HCEC 1CT (cell line): ENCODE results near the gene IGSF21.

Experiments used
- DNase-seq: peaks from one replicate; pipeline ENCODE4 v3.0.0-alpha.2; 2017

Gene IGSF21

GRCh38 chr1:18120638-18121037 is 13.0 kb downstream of the IGSF21 start:
- no peak for DNase-seq

DNA sequence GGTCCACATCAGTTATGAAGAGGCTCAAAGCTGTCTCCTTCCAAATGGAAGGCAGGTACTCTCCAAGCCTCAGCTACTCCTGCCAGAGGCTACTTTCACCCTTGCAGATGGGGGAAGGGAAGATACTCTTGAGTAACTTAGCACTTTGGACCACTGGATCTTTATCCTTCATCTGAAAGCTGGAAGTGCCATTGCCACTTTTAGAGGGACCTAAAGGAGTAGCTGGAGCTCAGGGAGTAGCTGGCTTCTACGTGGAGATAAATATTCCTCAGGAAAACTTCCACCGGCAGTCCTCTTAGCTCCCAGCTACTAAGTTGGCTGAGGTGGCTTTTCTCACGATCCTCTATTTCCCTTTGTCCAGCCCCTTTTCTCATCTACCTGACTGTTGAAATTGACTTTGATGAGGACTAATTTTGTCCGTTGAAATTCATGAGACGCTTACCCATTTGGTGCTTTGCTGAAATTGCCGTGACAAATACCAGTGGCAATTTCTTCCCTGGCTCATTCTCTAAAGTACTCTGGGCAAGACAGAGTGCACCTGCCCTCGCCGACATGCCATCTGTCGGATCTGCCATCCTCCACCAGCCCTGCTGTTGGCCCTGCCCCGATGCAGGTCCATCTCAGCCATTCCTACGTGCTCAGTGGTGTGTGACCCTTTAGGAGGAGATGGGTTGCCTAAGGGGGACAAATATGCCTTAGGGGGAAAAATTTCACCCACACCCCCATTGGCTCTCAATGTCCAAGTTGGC is 13.6 kb downstream of the IGSF21 start:
- no peak for DNase-seq

DNA sequence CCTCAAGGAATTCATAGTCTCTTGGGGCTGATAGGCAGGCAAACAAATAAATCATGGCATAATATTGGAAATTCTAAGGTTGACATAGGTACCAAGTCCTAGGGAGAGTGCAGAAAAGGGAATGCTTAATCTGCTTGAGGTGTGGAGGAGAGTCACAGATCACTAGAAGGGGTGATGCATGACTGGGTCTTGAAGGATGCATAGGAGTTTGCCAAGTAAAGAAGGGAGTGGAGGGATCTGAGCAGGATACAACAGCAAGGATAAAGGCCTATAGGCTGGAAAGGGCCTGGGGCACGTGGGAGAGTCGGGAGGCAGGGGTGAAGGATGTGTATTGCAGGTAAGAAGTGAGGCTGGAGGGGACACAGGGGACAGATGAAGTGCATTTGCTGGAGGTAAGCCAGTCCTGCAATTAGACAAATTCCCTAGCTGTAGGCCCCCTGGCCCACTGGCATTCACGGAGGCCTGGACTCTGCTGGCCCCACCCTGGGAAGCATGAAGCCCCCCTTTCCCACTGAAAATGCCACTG is 15.9 kb downstream of the IGSF21 start:
- no peak for DNase-seq

DNA sequence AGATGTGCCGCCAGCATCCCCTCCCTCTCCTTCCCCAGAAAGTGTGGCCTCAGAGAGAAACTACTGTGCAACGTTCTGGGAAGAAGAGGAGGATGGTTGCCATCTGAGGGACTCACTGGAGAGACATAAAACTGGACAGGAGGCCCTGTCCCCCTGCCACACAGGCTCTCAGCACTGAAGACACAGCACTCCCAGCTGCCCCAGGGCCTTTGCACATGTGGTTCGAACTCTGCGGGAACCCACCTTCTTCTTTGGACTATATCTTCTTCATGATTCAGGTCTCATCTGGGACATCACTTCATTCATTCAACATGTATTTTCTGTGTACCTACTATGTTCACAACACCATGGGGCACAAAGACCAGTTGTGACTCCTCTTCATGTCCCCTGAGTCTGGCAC is 17.4 kb downstream of the IGSF21 start:
- DNase-seq = no peak

DNA sequence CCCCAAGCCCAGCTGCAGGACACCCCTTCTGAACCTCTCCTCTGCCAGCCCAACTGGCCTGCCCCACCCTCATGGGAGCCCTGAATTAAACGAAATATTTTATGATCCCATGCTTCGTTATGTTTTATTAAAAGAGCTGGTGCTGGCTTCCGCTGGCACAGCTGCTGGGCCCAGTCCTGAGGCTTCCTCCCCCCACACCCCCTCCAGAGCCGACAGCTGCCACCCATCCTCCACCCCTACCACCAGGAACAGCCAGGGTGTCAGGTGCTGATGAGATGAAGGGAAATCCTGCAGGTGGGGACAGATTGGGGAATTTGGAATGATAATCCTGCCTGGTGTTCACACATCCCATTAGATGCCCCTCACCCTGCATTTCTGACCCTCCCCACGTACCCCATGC is 19.0 kb downstream of the IGSF21 start:
- DNase-seq = no peak

- no peak for DNase-seq
Observed at GRCh38 chr1:18128298-18128697, 20.7 kb downstream of the IGSF21 start.

DNA sequence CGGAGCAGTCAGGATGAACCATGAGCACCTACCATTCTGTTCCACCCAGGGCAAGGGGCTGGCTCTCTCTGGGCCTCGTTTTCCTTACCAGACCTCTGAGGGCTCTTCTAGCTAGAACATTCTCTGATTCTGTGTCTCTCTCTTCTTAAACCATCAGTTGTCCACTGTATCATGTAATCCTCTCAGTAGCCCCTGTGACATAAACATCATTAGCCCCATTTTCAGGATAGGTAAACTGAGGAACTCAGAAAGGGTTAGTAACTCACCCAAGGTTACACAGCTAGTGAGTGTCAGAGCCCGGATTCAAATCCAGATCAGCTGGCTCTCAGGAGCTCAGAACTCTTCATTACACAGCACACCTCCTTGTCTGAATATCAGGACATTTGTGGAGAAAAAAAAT is 22.8 kb downstream of the IGSF21 start:
- no peak for DNase-seq

- no peak for DNase-seq
Observed at GRCh38 chr1:18132022-18132710, 24.6 kb downstream of the IGSF21 start.

GRCh38 chr1:18132711-18133541 is 25.3 kb downstream of the IGSF21 start:
- no peak for DNase-seq

GRCh38 chr1:18134324-18135046 is 26.9 kb downstream of the IGSF21 start:
- DNase-seq = no peak

GRCh38 chr1:18137759-18138345 is 30.3 kb downstream of the IGSF21 start:
- DNase-seq = no peak

- no peak for DNase-seq
Observed at GRCh38 chr1:18139198-18139981, 31.8 kb downstream of the IGSF21 start.

GRCh38 chr1:18140411-18140810 is 32.8 kb downstream of the IGSF21 start:
- DNase-seq = no peak

DNA sequence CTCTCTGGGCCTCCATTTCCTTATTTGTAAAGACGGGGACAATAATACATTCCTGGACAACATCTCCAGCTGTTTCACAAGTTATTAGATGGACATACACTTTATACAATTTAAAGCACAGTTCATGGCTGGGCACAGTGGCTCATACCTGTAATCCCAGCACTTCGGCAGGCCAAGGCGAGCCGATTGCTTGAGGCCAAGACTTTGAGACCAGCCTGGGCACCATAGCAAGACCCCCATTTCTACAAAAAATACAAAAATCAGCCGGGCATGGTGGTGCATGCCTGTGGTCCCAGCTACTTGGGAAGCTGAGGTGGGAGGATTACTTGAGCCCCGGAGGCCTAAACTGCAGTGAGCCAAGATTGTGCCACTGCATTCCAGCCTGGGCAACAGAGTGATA is 34.1 kb downstream of the IGSF21 start:
- no peak for DNase-seq

DNA sequence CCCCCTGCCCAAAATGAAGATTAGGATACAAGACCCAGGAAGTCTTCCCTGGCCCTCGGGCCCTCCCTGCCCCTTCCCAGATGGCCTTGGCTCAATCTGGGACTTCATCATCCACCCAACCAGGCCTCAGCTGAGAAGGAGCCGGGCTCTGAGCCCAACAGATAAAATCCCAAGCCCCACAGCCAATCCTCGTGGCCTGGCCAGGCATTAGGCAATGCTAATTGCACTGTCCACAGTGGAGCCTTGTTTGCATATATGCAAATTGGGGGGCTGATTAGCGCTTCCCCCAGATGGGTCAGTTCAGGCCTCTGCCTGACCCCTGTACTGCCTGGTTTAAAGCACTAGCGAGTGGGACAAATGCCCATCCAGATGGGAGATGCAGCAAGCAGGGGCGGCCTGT is 34.9 kb downstream of the IGSF21 start:
- DNase-seq = no peak

DNA sequence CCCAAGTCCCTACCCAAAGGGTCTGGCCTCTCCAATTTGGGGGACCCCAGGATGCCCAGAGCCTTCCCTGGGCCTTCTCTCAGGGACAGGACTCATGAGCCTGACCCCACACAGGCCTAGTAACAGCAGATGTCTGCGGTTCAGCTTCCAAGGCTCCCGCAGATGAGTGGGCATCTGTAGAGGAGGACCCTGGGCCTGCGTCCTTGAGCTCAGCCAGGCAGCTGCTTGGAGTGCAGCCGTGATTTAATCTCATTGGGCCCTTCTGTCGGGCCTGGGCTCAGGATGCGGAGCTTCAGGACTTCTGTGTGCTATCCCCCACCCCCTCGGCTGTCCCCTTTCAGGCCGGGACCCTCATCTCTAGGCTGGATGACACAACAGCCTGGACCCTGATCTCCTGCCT is 35.4 kb downstream of the IGSF21 start:
- DNase-seq = no peak

- no peak for DNase-seq
Observed at GRCh38 chr1:18144062-18144461, 36.5 kb downstream of the IGSF21 start.

- no peak for DNase-seq
Observed at GRCh38 chr1:18144916-18145647, 37.5 kb downstream of the IGSF21 start.

- no peak for DNase-seq
Observed at GRCh38 chr1:18145851-18146618, 38.4 kb downstream of the IGSF21 start.

- DNase-seq = no peak
Observed at GRCh38 chr1:18146886-18147285, 39.3 kb downstream of the IGSF21 start.
